ENCODE data around the gene NDUFS1. TPM values are rescaled to one million over a fixed set of nuclear protein-coding genes. Genes with fewer than 3 reads are reported as not detected.

Gene NDUFS1
- total RNA-seq, 1 experiment from 2014 or later: 102 TPM

- no peak overlapping the region for H3K56ac ChIP-seq (ENCODE audit: insufficient read length, low read depth, low read length)
- H2AK5ac ChIP-seq (ENCODE audit: insufficient read length, low read length): no peak overlapping the region
- Mint-ChIP-seq H3K4me3 (no peak overlapping the region), H3K27me3 (ENCODE audit: low read depth) (no peaks in the 10 kb centered on the region), H3K36me3 (ENCODE audit: insufficient read depth in 1 of 3, low read depth in 3 of 3) (no peaks in the 10 kb centered on the region), H3K27ac (no peak overlapping the region), H3K4me1 (peaks cover 11 to 16% of the 10 kb centered on the region in 2 experiments), H3K9me3 (no peaks in the 10 kb centered on the region)
- no peak overlapping the region for H4K8ac ChIP-seq (replicated peaks; ENCODE audit: insufficient read length, low read depth, low read length)
- peak overlapping the region; percentile 75 for H2BK20ac ChIP-seq (ENCODE audit: low read depth, low read length, poor library complexity, severe bottlenecking)
- H3T11ph ChIP-seq (ENCODE audit: low read length): no peak overlapping the region
- H3K79me1 ChIP-seq (ENCODE audit: insufficient read depth, low read depth, low read length, poor library complexity, severe bottlenecking): no peaks in the 10 kb centered on the region
- H3K4me1 ChIP-seq (ENCODE audit: insufficient read depth, low read length): peaks cover 4% of the 10 kb centered on the region; the same call in 1 of the 2 replicates
- H3K27me3 ChIP-seq (ENCODE audit: insufficient read depth, low read length): no peaks in the 10 kb centered on the region
- no peak overlapping the region for H3K14ac ChIP-seq (ENCODE audit: insufficient read depth, low read length)
- H3K27ac ChIP-seq (ENCODE audit: insufficient read length, low read depth, low read length): no peak overlapping the region
- no peak overlapping the region for H2BK120ac ChIP-seq (ENCODE audit: low read depth, low read length, poor library complexity, severe bottlenecking)
- H3K9ac ChIP-seq (ENCODE audit: extremely low read depth, insufficient read length, low read length): no peak overlapping the region
- no peak overlapping the region for H4K5ac ChIP-seq (ENCODE audit: insufficient read length, low read depth, low read length)
- H3K4me2 ChIP-seq (ENCODE audit: insufficient read depth, insufficient read length, low read length): no peak overlapping the region
- H3K18ac ChIP-seq (ENCODE audit: insufficient read length, low read depth, low read length): no peak overlapping the region
- no peak for TF ChIP-seq CTCF (conservative IDR thresholded peaks at IDR 0.05)
- H3K4ac ChIP-seq (ENCODE audit: low read depth, low read length): no peak overlapping the region
- no peaks in the 10 kb centered on the region for H3K23me2 ChIP-seq (ENCODE audit: insufficient read length, low read depth, low read length, poor library complexity, severe bottlenecking)
- no CpG with 5 or more reads among the region's 17 CpGs for WGBS (ENCODE audit: extremely low coverage, insufficient read length, low lambda C conversion rate)
- H2BK5ac ChIP-seq (ENCODE audit: insufficient read length, low read length): no peak overlapping the region
- H3K9me3 ChIP-seq (ENCODE audit: control insufficient read depth, low read depth, low read length): no peaks in the 10 kb centered on the region
- H4K91ac ChIP-seq (ENCODE audit: insufficient read length, low read depth, low read length): no peak overlapping the region
- H2AFZ ChIP-seq (ENCODE audit: low read length): no peak overlapping the region
- no peaks in the 10 kb centered on the region for H3K79me2 ChIP-seq (ENCODE audit: insufficient read depth, low read length)
- no peak overlapping the region for H2BK15ac ChIP-seq (ENCODE audit: low read depth, low read length)
- H2BK12ac ChIP-seq (ENCODE audit: insufficient read length, low read depth, low read length): no peak overlapping the region
- H4K20me1 ChIP-seq (ENCODE audit: control insufficient read depth, insufficient read depth, insufficient read length): no peaks in the 10 kb centered on the region
- no peak for DNase-seq
- H3K23ac ChIP-seq (ENCODE audit: insufficient read length, low read depth, low read length): no peak overlapping the region
Measured at GRCh38 chr2:206203331-206203730, 44.1 kb upstream of the NDUFS1 start.
